ENCODE data around the gene DCAF11. TPM values are rescaled to one million over a fixed set of nuclear protein-coding genes. Genes with fewer than 3 reads are reported as not detected.
A peak's percentile ranks its signal among the peaks of the same experiment; 100 is the strongest.
"Not testable (repeated sequence)": the region's sequence is repeated elsewhere in the genome, so short reads cannot be mapped to it uniquely, and the experiment has no call there.

DCAF11 gene
- total RNA-seq, 1 donor = 138 TPM

DNA sequence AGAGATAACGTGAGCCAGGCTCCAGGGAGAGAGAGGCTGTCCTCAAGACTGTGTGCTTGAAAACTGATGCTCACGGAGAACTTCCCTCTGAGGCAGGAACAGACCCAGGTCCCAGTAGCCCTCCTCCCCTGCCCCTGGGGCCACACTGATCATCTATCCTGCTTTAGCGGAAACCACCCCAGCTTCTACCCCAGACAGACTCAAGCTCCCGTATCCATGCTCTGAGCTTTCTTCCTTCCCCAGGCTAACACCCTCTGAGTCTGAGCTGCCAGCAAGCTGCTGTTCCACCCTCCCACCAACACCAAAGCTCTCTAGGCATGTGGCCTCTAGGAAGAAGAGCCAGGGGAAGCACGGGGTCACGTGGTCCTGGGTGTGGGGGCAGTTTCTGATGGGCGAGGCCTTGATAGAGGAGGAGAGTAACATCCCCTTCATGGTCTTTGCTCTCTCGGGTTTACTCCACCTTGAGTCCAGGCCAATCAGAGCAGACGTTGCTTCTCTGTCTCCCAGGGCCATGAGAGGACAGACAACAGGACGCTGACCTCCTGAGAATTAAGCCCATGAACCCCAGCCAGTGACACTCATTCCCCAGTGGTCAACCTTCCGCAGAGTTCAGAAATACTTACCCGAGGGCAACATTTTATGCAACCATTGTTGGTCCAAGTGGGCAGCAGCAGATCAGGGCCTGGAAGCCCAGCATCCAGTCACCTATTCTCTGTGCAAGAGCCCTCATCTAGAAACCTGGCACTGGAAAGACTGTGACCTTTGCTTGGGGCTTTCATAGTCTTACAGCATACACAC is 19.1 kb upstream of the DCAF11 start:
- peak in 2 of 3 donors; percentile 49 to 57 for DNase-seq (ENCODE audit: low read depth in 2 of 3, low spot score in 2 of 3)

DNA sequence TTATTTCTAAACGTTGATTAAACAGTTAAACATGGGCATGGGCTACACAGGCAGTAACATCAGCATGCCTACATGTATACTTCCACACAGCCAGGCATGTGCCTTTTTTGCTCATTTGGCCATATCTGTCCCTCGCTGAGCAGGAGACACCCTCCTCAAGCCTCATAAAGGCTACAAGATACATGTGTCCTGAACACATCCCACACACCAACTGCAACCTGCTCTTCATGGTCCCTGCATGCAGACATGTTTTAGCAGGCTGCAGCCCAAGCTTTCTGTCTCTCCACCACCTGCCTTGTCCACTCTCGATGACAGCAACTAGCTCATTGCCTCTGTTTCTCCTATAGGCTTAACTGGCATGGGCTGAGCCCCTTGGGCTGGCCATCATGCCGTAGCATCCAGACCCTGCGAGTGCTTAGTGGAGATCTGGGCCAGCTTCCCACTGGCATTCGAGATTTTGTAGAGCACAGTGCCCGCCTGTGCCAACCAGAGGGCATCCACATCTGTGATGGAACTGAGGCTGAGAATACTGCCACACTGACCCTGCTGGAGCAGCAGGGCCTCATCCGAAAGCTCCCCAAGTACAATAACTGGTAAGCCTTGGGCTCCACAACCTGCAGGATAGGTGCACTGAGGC is 17.9 kb upstream of the DCAF11 start:
- no peak for DNase-seq (ENCODE audit: low read depth in 2 of 3, low spot score in 2 of 3)

DNA sequence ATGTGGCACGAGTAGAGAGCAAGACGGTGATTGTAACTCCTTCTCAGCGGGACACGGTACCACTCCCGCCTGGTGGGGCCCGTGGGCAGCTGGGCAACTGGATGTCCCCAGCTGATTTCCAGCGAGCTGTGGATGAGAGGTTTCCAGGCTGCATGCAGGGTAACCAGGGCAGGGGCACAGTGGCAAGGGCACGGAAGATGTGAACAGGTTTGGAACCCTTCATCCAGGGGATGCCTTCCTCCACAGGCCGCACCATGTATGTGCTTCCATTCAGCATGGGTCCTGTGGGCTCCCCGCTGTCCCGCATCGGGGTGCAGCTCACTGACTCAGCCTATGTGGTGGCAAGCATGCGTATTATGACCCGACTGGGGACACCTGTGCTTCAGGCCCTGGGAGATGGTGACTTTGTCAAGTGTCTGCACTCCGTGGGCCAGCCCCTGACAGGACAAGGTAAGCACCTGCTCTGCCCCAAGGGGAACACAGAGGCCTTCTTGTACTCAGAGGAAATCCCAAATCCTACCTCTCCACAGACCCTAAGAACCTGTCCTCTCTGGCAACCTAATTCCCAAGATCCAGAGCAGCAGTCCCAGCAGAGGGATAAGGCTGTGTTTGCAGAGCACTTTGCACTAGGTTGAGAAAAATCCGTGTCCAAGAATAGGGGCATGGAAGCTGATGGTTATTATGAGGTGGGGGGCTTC is 16.2 kb upstream of the DCAF11 start:
- no peak for DNase-seq (ENCODE audit: low read depth in 2 of 3, low spot score in 2 of 3)

DNA sequence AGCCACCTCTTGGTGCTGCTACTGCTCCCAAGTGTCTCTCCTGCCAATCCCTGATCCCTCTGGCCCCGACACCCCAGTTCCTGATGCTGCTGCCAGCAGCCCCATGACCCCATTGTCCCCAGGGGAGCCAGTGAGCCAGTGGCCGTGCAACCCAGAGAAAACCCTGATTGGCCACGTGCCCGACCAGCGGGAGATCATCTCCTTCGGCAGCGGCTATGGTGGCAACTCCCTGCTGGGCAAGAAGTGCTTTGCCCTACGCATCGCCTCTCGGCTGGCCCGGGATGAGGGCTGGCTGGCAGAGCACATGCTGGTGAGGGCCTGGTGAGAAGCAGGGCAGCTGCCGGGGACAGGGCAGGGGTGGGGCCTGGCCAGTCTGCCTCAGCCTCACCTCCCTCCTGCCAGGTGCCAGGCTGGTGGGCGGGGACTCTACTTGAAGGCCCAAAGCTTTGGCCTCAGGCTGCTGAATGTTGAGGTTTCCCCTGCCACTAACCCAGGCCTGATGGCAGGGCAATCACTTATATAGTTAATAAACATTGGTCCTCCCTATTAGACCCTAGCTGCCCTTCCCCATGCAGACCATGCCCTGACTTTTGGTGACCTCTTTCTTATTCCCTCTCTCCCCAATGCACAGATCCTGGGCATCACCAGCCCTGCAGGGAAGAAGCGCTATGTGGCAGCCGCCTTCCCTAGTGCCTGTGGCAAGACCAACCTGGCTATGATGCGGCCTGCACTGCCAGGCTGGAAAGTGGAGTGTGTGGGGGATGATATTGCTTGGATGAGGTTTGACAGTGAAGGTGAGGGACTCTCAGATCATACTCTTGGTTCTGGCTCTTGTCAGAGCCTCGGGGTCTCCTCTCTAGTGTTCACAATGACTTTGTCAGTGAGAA is 15.4 kb upstream of the DCAF11 start:
- no peak for DNase-seq (ENCODE audit: low read depth in 2 of 3, low spot score in 2 of 3)

DNA sequence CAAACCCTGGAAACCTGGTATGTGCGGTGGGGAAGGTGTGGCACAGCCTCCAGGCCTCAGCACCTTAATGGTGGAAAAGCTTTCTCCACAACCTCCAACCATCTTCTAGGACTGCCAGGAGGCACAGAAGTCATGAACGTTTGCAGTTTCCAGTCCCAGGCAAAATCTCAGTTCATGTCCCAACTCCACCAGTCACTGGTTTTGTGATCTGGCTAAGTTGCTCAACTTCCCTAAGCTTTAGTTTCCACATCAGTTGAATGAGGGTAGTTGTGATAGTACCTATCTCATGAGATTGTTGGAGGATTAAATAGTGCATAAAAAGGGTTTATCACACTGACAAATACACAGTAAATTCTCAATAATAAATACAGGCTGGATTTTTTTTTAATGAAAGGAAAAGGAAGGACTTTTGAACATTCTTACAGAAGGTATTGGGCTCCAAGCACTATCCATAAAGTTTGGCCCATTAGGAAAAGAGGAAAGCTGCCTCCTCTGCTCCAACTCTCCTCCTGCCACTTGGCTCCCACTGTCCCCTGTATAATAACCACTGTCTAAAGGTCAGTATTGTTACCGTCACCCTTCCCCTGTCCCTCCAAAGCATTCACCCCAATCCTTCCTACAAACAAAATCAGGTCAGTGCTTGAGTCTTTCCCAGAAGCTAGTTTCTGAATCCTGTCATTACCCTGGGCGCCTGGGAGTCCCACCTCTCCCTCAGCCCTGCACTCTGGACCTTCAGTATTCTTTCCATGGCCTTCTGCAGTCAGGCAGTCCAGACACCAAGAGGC is 14.2 kb upstream of the DCAF11 start:
- DNase-seq (ENCODE audit: low read depth in 2 of 3, low spot score in 2 of 3) = no peak

GRCh38 chr14:24100982-24101494 is 13.5 kb upstream of the DCAF11 start:
- DNase-seq (ENCODE audit: low read depth in 2 of 3, low spot score in 2 of 3) = no peak

DNA sequence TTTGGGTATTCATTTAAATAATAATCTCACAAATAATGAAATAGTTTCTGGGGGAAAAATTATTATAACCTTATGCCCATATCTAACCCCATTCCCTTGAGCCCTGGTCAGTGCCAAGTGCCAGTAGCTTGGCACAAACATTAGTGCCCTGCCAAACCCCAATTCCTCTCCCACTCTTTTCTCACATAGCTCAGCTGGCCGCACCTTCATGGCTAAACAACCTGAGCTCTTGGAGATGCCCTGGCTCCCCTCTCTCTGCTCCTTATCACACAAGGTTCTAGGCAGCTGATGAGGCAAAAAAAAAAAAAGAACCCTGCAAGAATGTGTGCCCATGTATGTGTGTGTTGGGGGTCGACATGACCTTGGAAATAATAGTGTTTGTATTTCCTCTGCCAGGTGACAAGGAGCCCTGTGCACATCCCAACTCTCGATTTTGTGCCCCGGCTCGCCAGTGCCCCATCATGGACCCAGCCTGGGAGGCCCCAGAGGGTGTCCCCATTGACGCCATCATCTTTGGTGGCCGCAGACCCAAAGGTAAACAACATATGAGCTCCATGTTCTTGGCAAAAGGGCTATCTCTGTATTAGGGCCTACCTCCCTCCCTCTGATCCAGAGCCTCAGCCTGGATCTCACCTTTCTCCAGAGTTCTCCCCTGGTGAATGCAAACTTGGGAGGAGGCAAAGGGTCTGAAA is 12.1 kb upstream of the DCAF11 start:
- DNase-seq (ENCODE audit: low read depth in 2 of 3, low spot score in 2 of 3) = no peak

DNA sequence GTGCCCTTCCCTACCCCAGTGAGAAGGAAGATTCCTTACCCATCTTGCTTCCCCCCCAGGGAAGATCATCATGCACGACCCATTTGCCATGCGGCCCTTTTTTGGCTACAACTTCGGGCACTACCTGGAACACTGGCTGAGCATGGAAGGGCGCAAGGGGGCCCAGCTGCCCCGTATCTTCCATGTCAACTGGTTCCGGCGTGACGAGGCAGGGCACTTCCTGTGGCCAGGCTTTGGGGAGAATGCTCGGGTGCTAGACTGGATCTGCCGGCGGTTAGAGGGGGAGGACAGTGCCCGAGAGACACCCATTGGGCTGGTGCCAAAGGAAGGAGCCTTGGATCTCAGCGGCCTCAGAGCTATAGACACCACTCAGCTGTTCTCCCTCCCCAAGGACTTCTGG is 11.1 kb upstream of the DCAF11 start:
- no peak for DNase-seq (ENCODE audit: low read depth in 2 of 3, low spot score in 2 of 3)

- not testable (repeated sequence) for DNase-seq (ENCODE audit: low read depth in 2 of 3, low spot score in 2 of 3)
Observed at GRCh38 chr14:24105609-24106239, 8.9 kb upstream of the DCAF11 start.

GRCh38 chr14:24106672-24107271 is 7.8 kb upstream of the DCAF11 start:
- DNase-seq (ENCODE audit: low read depth in 2 of 3, low spot score in 2 of 3) = no peak

DNA sequence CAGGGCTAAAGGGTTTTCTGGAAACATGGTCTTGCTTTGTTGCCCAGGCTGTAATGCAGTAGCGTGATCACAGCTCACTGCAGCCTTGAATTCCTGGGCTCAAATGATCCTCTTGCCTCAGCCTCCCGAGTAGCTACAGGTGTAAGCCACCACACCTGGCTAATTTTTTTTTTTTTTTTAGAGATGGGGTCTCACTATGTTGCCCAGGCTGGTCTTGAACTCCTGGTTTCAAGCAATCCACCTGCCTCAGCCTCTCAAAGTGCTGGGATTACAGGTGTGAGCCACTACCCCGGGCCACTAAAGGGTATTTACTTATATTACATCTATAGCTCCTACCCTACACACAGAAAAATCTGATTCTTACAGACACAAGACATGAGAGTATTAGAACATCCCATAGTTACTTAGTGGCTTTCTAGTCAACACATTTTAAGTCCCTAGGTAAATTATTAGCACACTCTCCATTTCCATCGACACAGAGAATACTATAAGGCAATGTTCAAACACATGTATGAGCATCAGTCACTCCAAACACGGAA is 6.2 kb upstream of the DCAF11 start:
- no peak for DNase-seq (ENCODE audit: low read depth in 2 of 3, low spot score in 2 of 3)

- DNase-seq (ENCODE audit: low read depth in 2 of 3, low spot score in 2 of 3) = no peak
Observed at GRCh38 chr14:24110060-24110459, 4.5 kb upstream of the DCAF11 start.

DNA sequence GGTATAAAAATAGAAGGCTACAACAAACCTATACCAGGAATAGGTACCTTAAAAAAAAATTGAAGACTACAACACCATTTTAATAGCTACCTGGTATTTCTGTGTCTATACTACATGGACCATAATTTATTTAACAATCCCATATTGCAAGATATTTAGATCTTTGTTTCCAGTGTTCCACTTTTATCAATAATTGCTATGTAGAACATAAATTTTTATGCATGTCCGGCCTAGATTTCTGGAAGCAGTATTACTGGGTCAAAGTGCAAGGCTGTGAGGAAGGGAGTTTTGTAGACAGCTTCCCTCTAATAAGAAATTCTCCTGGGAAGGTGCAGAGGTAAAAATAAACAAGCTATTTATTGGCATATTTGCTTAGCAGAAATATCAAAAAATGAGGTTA is 4.1 kb upstream of the DCAF11 start:
- no peak for DNase-seq (ENCODE audit: low read depth in 2 of 3, low spot score in 2 of 3)

GRCh38 chr14:24113379-24113800 is 1.2 kb upstream of the DCAF11 start:
- no peak for DNase-seq (ENCODE audit: low read depth in 2 of 3, low spot score in 2 of 3)

- DNase-seq (ENCODE audit: low read depth in 2 of 3, low spot score in 2 of 3) = peak in 2 of 3 donors; percentile 90 to 93
Observed at GRCh38 chr14:24113801-24114531, 611 bp upstream of the DCAF11 start.

DNA sequence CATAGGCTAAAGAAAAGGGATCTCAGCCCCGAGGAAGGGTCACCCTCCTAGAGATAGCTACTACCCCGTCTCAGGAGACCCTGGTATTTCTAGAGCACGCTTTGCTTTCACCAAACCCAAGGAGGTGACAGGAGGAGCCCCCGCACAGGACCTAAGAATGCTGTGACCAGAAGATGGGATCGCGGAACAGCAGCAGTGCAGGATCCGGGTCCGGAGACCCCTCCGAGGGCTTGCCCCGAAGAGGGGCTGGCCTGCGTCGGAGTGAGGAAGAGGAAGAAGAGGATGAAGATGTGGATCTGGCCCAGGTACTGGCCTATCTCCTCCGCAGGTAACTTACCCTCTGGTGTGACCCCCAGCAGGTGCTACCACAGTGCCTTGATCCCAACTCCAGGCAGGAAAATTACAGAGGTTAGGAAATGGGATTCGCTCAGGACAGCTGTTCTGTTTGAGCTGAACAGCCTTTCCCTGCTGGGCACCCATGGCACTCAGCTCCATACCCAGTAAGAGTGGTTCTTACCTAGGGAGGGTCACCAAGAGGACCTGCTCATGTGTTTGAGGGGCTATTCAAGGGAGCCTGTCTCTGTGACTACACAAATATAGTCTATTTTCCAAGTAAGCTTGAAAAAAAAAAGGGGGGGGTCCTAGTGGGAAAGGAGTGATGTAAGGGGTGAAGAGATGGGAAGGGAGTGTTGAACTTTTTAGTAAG is 998 bp downstream of the DCAF11 start:
- DNase-seq (ENCODE audit: low read depth in 2 of 3, low spot score in 2 of 3) = no peak
